ENCODE measurements around the gene SEMA6B.

Gene SEMA6B

DNA sequence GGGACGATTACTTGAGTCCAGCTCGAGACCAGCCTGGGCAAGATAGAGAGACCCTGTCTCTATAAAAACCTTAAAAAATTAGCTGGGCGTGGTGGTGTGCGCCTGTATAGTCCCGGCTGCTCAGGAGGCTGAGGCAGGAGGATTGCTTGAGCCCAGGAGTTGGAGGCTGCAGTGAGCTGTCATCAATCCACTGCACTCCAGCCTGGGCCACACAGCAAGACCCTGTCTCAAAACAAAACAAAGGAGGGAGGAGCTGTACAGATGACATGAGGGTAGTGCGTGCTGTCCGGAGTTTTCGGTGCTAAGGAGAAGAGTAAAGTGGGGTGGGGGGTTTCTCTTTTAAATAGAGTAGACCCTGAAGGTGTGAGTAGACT is 64.8 kb downstream of the SEMA6B start:
- DNase-seq (ENCODE audit: low read depth in 1 of 2, low spot score in 1 of 2): no peak

DNA sequence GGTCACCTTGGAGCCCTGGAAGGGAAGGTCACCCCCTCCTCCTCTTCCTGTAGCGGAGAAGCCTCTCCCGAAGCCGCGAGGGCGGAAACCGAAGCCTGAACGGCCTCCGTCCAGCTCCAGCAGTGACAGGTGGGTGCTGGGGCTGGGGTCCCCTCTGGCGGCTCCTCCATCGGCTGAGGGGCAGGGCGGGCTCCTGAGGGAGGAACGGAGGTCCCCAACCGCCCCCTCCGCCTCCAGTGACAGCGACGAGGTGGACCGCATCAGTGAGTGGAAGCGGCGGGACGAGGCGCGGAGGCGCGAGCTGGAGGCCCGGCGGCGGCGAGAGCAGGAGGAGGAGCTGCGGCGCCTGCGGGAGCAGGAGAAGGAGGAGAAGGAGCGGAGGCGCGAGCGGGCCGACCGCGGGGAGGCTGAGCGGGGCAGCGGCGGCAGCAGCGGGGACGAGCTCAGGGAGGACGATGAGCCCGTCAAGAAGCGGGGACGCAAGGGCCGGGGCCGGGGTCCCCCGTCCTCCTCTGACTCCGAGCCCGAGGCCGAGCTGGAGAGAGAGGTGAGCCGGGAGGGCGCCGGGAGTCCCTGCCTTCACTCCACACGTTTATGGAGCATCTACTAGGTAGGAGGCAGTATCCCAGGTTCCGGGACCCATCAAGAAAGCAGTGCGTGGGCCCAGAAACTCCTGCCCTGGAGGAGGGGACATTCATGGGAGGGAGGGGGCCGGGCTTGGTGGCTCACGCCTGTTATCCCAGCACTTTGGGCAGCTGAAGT is 65.4 kb downstream of the SEMA6B start:
- no peak for DNase-seq (ENCODE audit: low read depth in 1 of 2, low spot score in 1 of 2)

DNA sequence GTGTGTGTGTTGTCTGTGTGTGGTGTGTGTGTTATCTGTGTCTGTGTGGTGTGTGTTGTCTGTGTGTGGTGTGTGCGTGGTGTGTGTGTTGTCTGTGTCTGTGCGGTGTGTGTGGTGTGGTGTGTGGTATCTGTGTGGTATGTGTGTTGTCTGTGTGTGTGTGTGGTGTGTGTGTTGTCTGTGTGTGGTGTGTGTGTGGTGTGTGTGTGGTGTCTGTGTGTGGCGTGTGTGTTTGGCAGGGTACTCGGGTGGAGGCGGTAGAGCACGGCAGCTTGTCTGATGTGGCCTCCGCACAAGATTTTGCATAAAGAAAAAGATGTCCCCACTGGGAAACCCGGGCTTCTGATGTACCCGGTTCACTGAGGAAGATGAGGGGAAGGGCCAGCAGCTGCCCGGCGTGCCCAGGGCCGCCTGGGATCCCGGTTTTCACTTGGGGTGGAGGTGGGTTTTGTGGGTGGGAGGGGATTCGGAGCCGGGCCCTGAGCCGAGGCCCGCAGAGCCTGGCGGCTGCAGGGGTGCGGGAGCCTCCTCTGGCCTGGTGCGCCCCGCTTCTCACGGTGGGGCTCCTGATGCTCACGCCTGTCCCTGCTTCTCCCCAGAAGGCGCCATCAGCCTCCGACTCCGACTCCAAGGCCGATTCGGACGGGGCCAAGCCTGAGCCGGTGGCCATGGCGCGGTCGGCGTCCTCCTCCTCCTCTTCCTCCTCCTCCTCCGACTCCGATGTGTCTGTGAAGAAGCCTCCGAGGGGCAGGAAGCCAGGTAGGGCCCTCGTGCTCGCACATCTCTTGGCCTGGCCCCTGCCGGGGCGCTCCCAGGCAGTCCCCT is 66.2 kb downstream of the SEMA6B start:
- no peak for DNase-seq (ENCODE audit: low read depth in 1 of 2, low spot score in 1 of 2)
